PC-9 (cell line): ENCODE results near the gene ZFX.

Source experiments
- CTCF ChIP-seq: fragments of 200-600 bp; sonication (generic); conservative IDR thresholded peaks from 2 replicates; pipeline ENCODE4 v1.6.1; 2017; ENCODE audit warnings: mixed run types, antibody characterized with exemption, mild to moderate bottlenecking, moderate library complexity
- EZH2 ChIP-seq: fragments of 200-600 bp; sonication (generic); IDR thresholded peaks from 2 replicates; pipeline ENCODE4 v1.8.0; 2017; ENCODE audit warnings: antibody characterized with exemption, low read depth

- no peak for TF ChIP-seq CTCF
- no peak for TF ChIP-seq EZH2
These were observed 50.6 kb downstream of the ZFX start for GRCh38 chrX:24200133-24200532.
